GM12878 (cell line): ENCODE results near the gene ADGRD1. TPM values are rescaled to one million over a fixed set of nuclear protein-coding genes. Genes with fewer than 3 reads are reported as not detected.

ENCODE experiments used
- ATAC-seq: fragments of 200-7000 bp; cut with Tn5 transposase; 3 replicates; pipeline ENCODE4 v1.9.1; 2020; ENCODE audit warnings: mild to moderate bottlenecking, moderate library complexity
- BruUV-seq: library from RNA; stranded (reverse); fragments of 400-500 nt; replicated peaks from 2 replicates; lab custom pipeline; 2021; lab: Mats Ljungman, UMichigan
- CTCF ChIA-PET: fragments of 300-600 bp; sonication (Branson Sonifier 250); formaldehyde crosslinking; extraction: SDS; loops from one replicate; lab custom pipeline; 2021; ENCODE audit warnings: inconsistent platforms; lab: Yijun Ruan, JAX
- POLR2A ChIA-PET: fragments of 350-600 bp; formaldehyde crosslinking; extraction: SDS; loops from one replicate; lab custom pipeline; 2021; ENCODE audit warnings: inconsistent platforms; lab: Charles Lee
- RAD21 ChIA-PET: fragments of 300-600 bp; sonication (Branson Sonifier 250); formaldehyde crosslinking; loops from one replicate; lab custom pipeline; 2023; ENCODE audit warnings: antibody characterized with exemption; ENCODE audit not compliant: unreplicated experiment; lab: Charles Lee
- SMC1A ChIA-PET: fragments of 300-600 bp; sonication (Branson Sonifier 250); formaldehyde crosslinking; loops from one replicate; lab custom pipeline; 2023; ENCODE audit not compliant: unreplicated experiment, uncharacterized antibody; lab: Charles Lee
- DNase-seq: peaks from one replicate; pipeline ENCODE4 v3.0.0-alpha.2; 2011; ENCODE audit warnings: low read depth, low spot score
- FAIRE-seq: peaks from 3 replicates; lab custom pipeline; 2011; peaks lifted over from hg19 to GRCh38; lab: Jason Lieb, UNC
- H2AFZ ChIP-seq: 2 replicates; pipeline ENCODE4 v1.6.0; 2011; ENCODE audit warnings: low read depth, low read length, control low read depth; ENCODE audit not compliant: control insufficient read depth
- H3K27ac ChIP-seq: 2 replicates; pipeline ENCODE4 v1.5.1; 2011; ENCODE audit warnings: control low read depth; ENCODE audit not compliant: control insufficient read depth, insufficient read depth
- H3K27me3 ChIP-seq, 2 experiments: replicated peaks in 1 of 2; 2 replicates each; pipeline versions ENCODE4 v1.6.0 to v1.6.1; 2011; ENCODE audit warnings: low read length in 1 of 2; ENCODE audit not compliant: control insufficient read depth in 2 of 2, insufficient read depth in 2 of 2
- H3K36me3 ChIP-seq, 2 experiments: 2 replicates each; pipeline ENCODE4 v1.5.1; 2011; ENCODE audit warnings: low read length in 1 of 2; ENCODE audit not compliant: control insufficient read depth in 2 of 2, insufficient read depth in 2 of 2
- H3K4me1 ChIP-seq: 2 replicates; pipeline ENCODE4 v1.6.1; 2011; ENCODE audit warnings: mild to moderate bottlenecking, low read length, moderate library complexity, mixed read lengths; ENCODE audit not compliant: control insufficient read depth, insufficient read depth
- H3K4me2 ChIP-seq: 2 replicates; pipeline ENCODE4 v1.6.0; 2011; ENCODE audit warnings: control low read depth; ENCODE audit not compliant: control insufficient read depth, insufficient read depth
- H3K4me3 ChIP-seq: fragments of 200-600 bp; sonication (generic); 2 replicates; pipeline ENCODE4 v1.5.1; 2016
- H3K79me2 ChIP-seq: 2 replicates; pipeline ENCODE4 v1.6.0; 2011; ENCODE audit warnings: low read length; ENCODE audit not compliant: control insufficient read depth, insufficient read depth
- H3K9ac ChIP-seq: 2 replicates; pipeline ENCODE4 v1.8.0; 2011; ENCODE audit warnings: low read length, control low read depth, mixed read lengths; ENCODE audit not compliant: control insufficient read depth, insufficient read depth
- H3K9me3 ChIP-seq: replicated peaks from 3 replicates; pipeline ENCODE4 v1.5.1; 2011; ENCODE audit warnings: mild to moderate bottlenecking, low read length; ENCODE audit not compliant: control insufficient read depth, insufficient read depth
- H4K20me1 ChIP-seq: 2 replicates; pipeline ENCODE4 v1.6.0; 2011; ENCODE audit not compliant: control insufficient read depth, insufficient read depth
- BCL11A ChIP-seq: IDR thresholded peaks from 2 replicates; pipeline ENCODE4 v1.6.1; 2011; ENCODE audit warnings: low read depth, low read length
- BRCA1 ChIP-seq: IDR thresholded peaks from 2 replicates; pipeline ENCODE4 v1.6.1; 2011; ENCODE audit warnings: low read depth, low read length, improper control_type of control experiment
- CTCF ChIP-seq, 3 experiments: IDR thresholded peaks in 2 of 3; conservative IDR thresholded peaks in 1 of 3; 2 replicates each; pipeline ENCODE4 v1.5.1; 2011; ENCODE audit warnings: low read depth in 3 of 3, low read length in 3 of 3, mild to moderate bottlenecking in 3 of 3, control low read depth in 2 of 3, moderate library complexity in 2 of 3, inconsistent platforms in 1 of 3, mixed read lengths in 1 of 3; ENCODE audit not compliant: control insufficient read depth in 2 of 3, insufficient read depth in 1 of 3; ENCODE audit errors: extremely low read depth in 1 of 3
- EED ChIP-seq: sonication (generic); IDR thresholded peaks from 2 replicates; pipeline ENCODE4 v1.6.1; 2016; ENCODE audit warnings: antibody characterized with exemption, low read depth
- ETV6 ChIP-seq, 2 experiments: fragments of 450-650 bp in 1 of 2; IDR thresholded peaks in 1 of 2; conservative IDR thresholded peaks in 1 of 2; 2 replicates each; pipeline ENCODE4 v1.6.1; 2014; ENCODE audit warnings: antibody characterized with exemption in 1 of 2, borderline replicate concordance in 1 of 2, low read depth in 1 of 2, mild to moderate bottlenecking in 1 of 2, moderate library complexity in 1 of 2
- FOXK2 ChIP-seq: fragments of 450-650 bp; IDR thresholded peaks from 2 replicates; pipeline ENCODE4 v1.6.1; 2017; ENCODE audit warnings: mild to moderate bottlenecking, moderate library complexity
- MEF2A ChIP-seq: IDR thresholded peaks from 2 replicates; pipeline ENCODE4 v1.6.1; 2011; ENCODE audit warnings: low read depth, mild to moderate bottlenecking, low read length, moderate library complexity; ENCODE audit not compliant: insufficient read depth
- NBN ChIP-seq: fragments of 450-650 bp; IDR thresholded peaks from 2 replicates; pipeline ENCODE4 v1.6.1; 2016
- NFIC ChIP-seq: IDR thresholded peaks from 2 replicates; pipeline ENCODE4 v1.6.1; 2012; ENCODE audit warnings: low read depth, mild to moderate bottlenecking, inconsistent platforms, low read length, moderate library complexity
- PKNOX1 ChIP-seq: fragments of 450-650 bp; IDR thresholded peaks from 2 replicates; pipeline ENCODE4 v1.6.1; 2016; ENCODE audit warnings: mild to moderate bottlenecking
- RBBP5 ChIP-seq: fragments of 200-600 bp; sonication (generic); conservative IDR thresholded peaks from 2 replicates; pipeline ENCODE4 v1.6.1; 2016
- SIX5 ChIP-seq: IDR thresholded peaks from 2 replicates; pipeline ENCODE4 v1.6.1; 2011; ENCODE audit warnings: mild to moderate bottlenecking, low read depth, low read length, moderate library complexity; ENCODE audit not compliant: severe bottlenecking
- STAT3 ChIP-seq: IDR thresholded peaks from 2 replicates; pipeline ENCODE4 v1.6.1; 2011; ENCODE audit warnings: low read depth, low read length, improper control_type of control experiment
- SUPT20H ChIP-seq: IDR thresholded peaks from 2 replicates; pipeline ENCODE4 v1.6.1; 2011; ENCODE audit warnings: low read depth, mild to moderate bottlenecking, low read length, moderate library complexity, borderline replicate concordance; ENCODE audit not compliant: control insufficient read depth
- TARDBP ChIP-seq: IDR thresholded peaks from 2 replicates; pipeline ENCODE4 v1.6.1; 2016; ENCODE audit warnings: borderline replicate concordance
- ZBTB11 ChIP-seq: fragments of 450-650 bp; formaldehyde crosslinking; IDR thresholded peaks from 2 replicates; pipeline ENCODE4 v1.5.0; 2022; ENCODE audit warnings: mild to moderate bottlenecking, missing genetic modification characterization
- ZNF207 ChIP-seq: fragments of 450-650 bp; IDR thresholded peaks from 2 replicates; pipeline ENCODE4 v1.6.1; 2014; ENCODE audit warnings: antibody characterized with exemption, mild to moderate bottlenecking, borderline replicate concordance
- ZSCAN29 ChIP-seq: fragments of 450-650 bp; IDR thresholded peaks from 2 replicates; pipeline ENCODE4 v1.6.1; 2017; ENCODE audit warnings: mild to moderate bottlenecking, moderate library complexity
- whole genome bisulfite sequencing: methylation state at CpG from one replicate; pipeline ENCODE4 v1.1.6; 2016; ENCODE audit warnings: low lambda C conversion rate; ENCODE audit not compliant: insufficient replicate concordance, insufficient coverage; ENCODE audit errors: missing lambda C conversion rate; 5-methylcytosine and 5-hydroxymethylcytosine counted together
- in situ Hi-C: fragments of 300-500 bp; cut with MboI; formaldehyde crosslinking; loops from 9 replicates; pipeline ENCODE4 v1.14.3; 2018; ENCODE audit warnings: mixed read lengths
- intact Hi-C: fragments of 100-400 bp; cut with micrococcal nuclease; formaldehyde crosslinking; loops from one replicate; pipeline ENCODE4 v1.14.2; 2022; ENCODE audit not compliant: unreplicated experiment
- polyA plus RNA-seq, 11 experiments: library from polyadenylated mRNA; depleted of rRNA in 4 of 11; unstranded in 6 of 11; stranded (reverse) in 5 of 11; fragments of >200 nt; fragmentation: Nextera tagmentation in 4 of 11; fragmentation: Illumina TruSeq in 1 of 11; extraction: Ambion mirVana in 4 of 11; extraction: Trizol in 1 of 11; gene quantifications; 1 replicate in 1 of 11; 2 replicates in 10 of 11; pipeline versions ENCODE4 v1.2.1 to v1.2.3, GENCODE V29; 2011 to 2016; ENCODE audit warnings: inconsistent platforms in 2 of 11, missing spikeins in 2 of 11, low read depth in 1 of 11
- total RNA-seq, 4 experiments: library from RNA; depleted of rRNA in 3 of 4; stranded (reverse); fragments of >200 nt in 3 of 4; fragmentation: Illumina TruSeq in 1 of 4; extraction: Trizol in 1 of 4; gene quantifications; 2 replicates each; pipeline versions ENCODE4 v1.2.1 to v1.2.3, GENCODE V29; 2013 to 2021
- TF ChIP-seq, protein P1 (sequence below): IDR thresholded peaks from 2 replicates; pipeline ENCODE4 v1.6.1; 2011; ENCODE audit warnings: borderline replicate concordance, low read depth, mild to moderate bottlenecking, moderate library complexity, mixed read lengths, low read length; ENCODE audit not compliant: insufficient read depth; ENCODE audit errors: extremely low read length

ADGRD1 gene
- total and polyA plus RNA-seq, 10 of the 15 experiments (the other 5 are each of a cell fraction or from before 2014, with no cell fraction given) = 0.15 to 12.7 (median 1.2) TPM

DNA sequence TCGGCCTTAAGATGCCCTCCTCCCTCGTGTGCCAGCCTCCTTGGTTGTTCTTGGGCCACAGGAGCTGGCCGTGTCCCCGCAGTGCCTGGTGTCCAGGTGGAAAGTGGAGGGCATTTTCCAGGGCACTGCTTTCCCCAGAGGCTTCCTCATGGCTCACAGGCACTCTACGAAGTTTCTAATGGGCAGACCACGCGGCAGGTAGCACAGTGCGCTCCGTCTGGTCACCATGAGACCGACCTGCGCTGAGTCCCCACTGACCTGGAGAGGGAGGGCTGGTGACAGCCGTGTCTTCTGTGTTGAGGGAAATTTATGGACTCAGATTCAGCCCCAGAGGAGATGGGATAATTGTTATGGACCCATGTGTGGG, 186.3 kb downstream of the ADGRD1 start:
- no peak overlapping the region for H3K4me2 ChIP-seq
- H4K20me1 ChIP-seq = no peaks in the 10 kb centered on the region
- in situ Hi-C loops (no loop called here), intact Hi-C loops (loop anchor here (10.0 kb wide), 1 partner anchor 315 kb away; no protein-coding TSS in a partner anchor)
- H3K4me1 ChIP-seq = no peaks in the 10 kb centered on the region
- no peaks in the 10 kb centered on the region for H3K27me3 ChIP-seq
- H3K27ac ChIP-seq = no peak overlapping the region
- ChIA-PET CTCF (interaction anchor here (0.5 kb wide), 1 partner anchor 696 kb away, joined by 3 read pairs; no protein-coding TSS in a partner anchor), RAD21 (no interaction called here), POLR2A (no interaction called here), SMC1A (no interaction called here)
- DNase-seq (no peak), ATAC-seq (no peak), FAIRE-seq (no peak)
- WGBS = 69% methylated on average over 12 of the region's 12 CpGs
- BruUV-seq = no TSS peak
- H3K36me3 ChIP-seq = no peaks in the 10 kb centered on the region
- H3K4me3 ChIP-seq = no peak overlapping the region
- H3K9me3 ChIP-seq = no peaks in the 10 kb centered on the region
- H2AFZ ChIP-seq = no peak overlapping the region
- H3K79me2 ChIP-seq = no peaks in the 10 kb centered on the region
- no peak overlapping the region for H3K9ac ChIP-seq
- no peak for TF ChIP-seq ZNF207
- TF ChIP-seq, protein P1, sequence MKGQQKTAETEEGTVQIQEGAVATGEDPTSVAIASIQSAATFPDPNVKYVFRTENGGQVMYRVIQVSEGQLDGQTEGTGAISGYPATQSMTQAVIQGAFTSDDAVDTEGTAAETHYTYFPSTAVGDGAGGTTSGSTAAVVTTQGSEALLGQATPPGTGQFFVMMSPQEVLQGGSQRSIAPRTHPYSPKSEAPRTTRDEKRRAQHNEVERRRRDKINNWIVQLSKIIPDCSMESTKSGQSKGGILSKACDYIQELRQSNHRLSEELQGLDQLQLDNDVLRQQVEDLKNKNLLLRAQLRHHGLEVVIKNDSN = no peak
- no peak for TF ChIP-seq SIX5
- no peak for TF ChIP-seq MEF2A
- TF ChIP-seq TARDBP = no peak
- no peak for TF ChIP-seq CTCF (IDR thresholded peaks at IDR 0.05 in 2 of 3, conservative IDR thresholded peaks at IDR 0.05 in 1 of 3; ENCODE audit: control insufficient read depth in 2 of 3, extremely low read depth in 1 of 3, insufficient read depth in 1 of 3, low read depth in 3 of 3, low read length in 3 of 3)
- no peak for TF ChIP-seq NBN
- TF ChIP-seq FOXK2 = no peak
- no peak for TF ChIP-seq BCL11A
- TF ChIP-seq EED = no peak
- TF ChIP-seq ETV6 (conservative IDR thresholded peaks at IDR 0.05 in 1 of 2, IDR thresholded peaks at IDR 0.05 in 1 of 2; ENCODE audit: borderline replicate concordance in 1 of 2, low read depth in 1 of 2) = no peak
- no peak for TF ChIP-seq ZBTB11
- no peak for TF ChIP-seq SUPT20H
- TF ChIP-seq STAT3 = no peak
- no peak for TF ChIP-seq PKNOX1
- no peak for TF ChIP-seq NFIC
- no peak for TF ChIP-seq ZSCAN29
- no peak for TF ChIP-seq RBBP5
- no peak for TF ChIP-seq BRCA1
